ENCODE measurements around the gene NPPC. TPM values are rescaled to one million over a fixed set of nuclear protein-coding genes. Genes with fewer than 3 reads are reported as not detected.
A peak's percentile ranks its signal among the peaks of the same experiment; 100 is the strongest.

The NPPC gene
- polyA plus RNA-seq, 1 experiment, result not detected

DNA sequence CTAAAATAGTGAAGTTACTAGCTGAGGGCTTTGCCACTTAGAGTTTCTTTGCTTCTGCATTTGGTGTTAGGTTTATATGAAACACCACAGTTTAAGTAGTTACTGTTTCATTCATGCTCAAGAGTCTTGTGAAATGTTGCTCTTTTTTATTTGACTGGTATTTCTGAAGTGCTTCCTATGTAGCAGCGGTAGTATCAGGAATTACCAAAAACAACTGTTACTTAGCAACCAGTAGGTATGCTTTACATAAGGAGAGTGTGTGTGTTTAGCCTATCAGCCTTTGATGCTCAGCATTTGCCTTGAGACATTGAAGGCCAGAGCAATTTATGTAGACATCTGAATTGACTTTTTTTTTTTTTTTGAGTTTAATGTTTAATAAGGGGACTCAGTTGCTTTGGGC, 38.9 kb upstream of the NPPC start:
- TF ChIP-seq CTCF (IDR thresholded peaks at IDR 0.05; ENCODE audit: low read depth, low read length), result no peak
- Histone ChIP-seq H3K4me3 (ENCODE audit: low read depth, low read length) (no peak overlapping the region), H3K27me3 (ENCODE audit: control insufficient read depth, insufficient read depth, low read length) (no peaks in the 10 kb centered on the region), H3K27ac (ENCODE audit: low read depth, low read length) (no peak overlapping the region), H3K9me3 (ENCODE audit: control insufficient read depth, insufficient read depth, low read length) (no peaks in the 10 kb centered on the region)
- ChIA-PET POLR2A (no interaction called here), CTCF (no interaction called here)
- no peak for DNase-seq (ENCODE audit: low read depth, low spot score)

GRCh38 chr2:231961349-231962166, 35.4 kb upstream of the NPPC start, which contains the start of gene DIS3L2:
Gene DIS3L2, plus strand, starts transcription at chr2:231961713. Its CDS starts 53,215 bp downstream, at chr2:232014928.
- no peaks in the 10 kb centered on the region for H3K27me3 ChIP-seq (ENCODE audit: control insufficient read depth, insufficient read depth, low read length)
- peak within 1 kb of the TSS; percentile 89 for H3K4me3 ChIP-seq (ENCODE audit: low read depth, low read length)
- ChIA-PET CTCF (no interaction called here), POLR2A (interaction anchor here (0.6 to 1.4 kb wide), 4 partner anchors 36 to 336 kb away, joined by 3 to 11 read pairs (median 4); no protein-coding TSS in a partner anchor)
- no peaks in the 10 kb centered on the region for H3K9me3 ChIP-seq (ENCODE audit: control insufficient read depth, insufficient read depth, low read length)
- H3K27ac ChIP-seq (ENCODE audit: low read depth, low read length), result peak within 1 kb of the TSS; percentile 47
- DNase-seq (ENCODE audit: low read depth, low spot score), result peak; percentile 41
- TF ChIP-seq CTCF (IDR thresholded peaks at IDR 0.05; ENCODE audit: low read depth, low read length), result no peak

DNA sequence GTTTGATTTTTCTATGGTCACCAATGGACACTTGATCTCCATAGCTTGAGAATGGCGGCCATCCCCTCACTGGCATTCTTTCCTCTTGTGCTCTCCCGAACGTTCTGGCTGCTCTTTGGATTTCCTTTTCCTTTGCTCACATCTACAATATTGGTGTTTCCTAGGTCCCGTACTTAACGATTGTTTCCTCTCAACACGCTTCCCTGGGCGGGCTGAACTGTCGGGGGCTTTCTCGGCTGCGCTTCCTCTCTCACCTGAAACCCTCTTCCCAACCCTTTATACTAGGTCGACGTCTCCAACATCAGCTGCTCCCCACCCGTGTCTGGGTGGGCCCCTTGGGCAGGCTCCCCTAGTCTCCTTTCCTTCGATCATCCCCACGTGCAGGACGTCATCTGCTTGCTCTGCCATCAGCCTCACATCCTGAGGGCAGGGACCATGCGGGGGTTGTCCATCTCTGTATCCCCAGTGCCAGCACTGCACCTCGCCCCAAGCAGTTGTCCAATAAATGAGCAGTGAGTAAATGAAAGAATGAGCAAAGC, 34.7 kb upstream of the NPPC start:
- H3K9me3 ChIP-seq (ENCODE audit: control insufficient read depth, insufficient read depth, low read length), result no peaks in the 10 kb centered on the region
- POLR2A ChIA-PET, result interaction anchor here (0.6 to 1.4 kb wide), 4 partner anchors 35 to 337 kb away, joined by 3 to 11 read pairs (median 4); no protein-coding TSS in a partner anchor
- H3K4me3 ChIP-seq (ENCODE audit: low read depth, low read length), result peak overlapping the region; percentile 89
- no peak for TF ChIP-seq CTCF (IDR thresholded peaks at IDR 0.05; ENCODE audit: low read depth, low read length)
- CTCF ChIA-PET, result no interaction called here
- H3K27me3 ChIP-seq (ENCODE audit: control insufficient read depth, insufficient read depth, low read length), result peaks cover 3% of the 10 kb centered on the region
- peak overlapping the region; percentile 47 for H3K27ac ChIP-seq (ENCODE audit: low read depth, low read length)
- no peak for DNase-seq (ENCODE audit: low read depth, low spot score)

GRCh38 chr2:231957913-231958763, 31.9 kb upstream of the NPPC start:
- DNase-seq (ENCODE audit: low read depth, low spot score), result no peak
- H3K27me3 ChIP-seq (ENCODE audit: control insufficient read depth, insufficient read depth, low read length), result peaks cover 6% of the 10 kb centered on the region
- H3K4me3 ChIP-seq (ENCODE audit: low read depth, low read length), result no peak overlapping the region
- CTCF ChIA-PET, result no interaction called here
- POLR2A ChIA-PET, result no interaction called here
- no peaks in the 10 kb centered on the region for H3K9me3 ChIP-seq (ENCODE audit: control insufficient read depth, insufficient read depth, low read length)
- no peak overlapping the region for H3K27ac ChIP-seq (ENCODE audit: low read depth, low read length)
- no peak for TF ChIP-seq CTCF (IDR thresholded peaks at IDR 0.05; ENCODE audit: low read depth, low read length)
